GM23338 (cell line): ENCODE measurements around the gene PAPPA. TPM values are rescaled to one million over a fixed set of nuclear protein-coding genes. Genes with fewer than 3 reads are reported as not detected.

Experiments
- ATAC-seq: fragments of 200-7000 bp; cut with Tn5 transposase; 3 replicates; pipeline ENCODE4 v1.9.1; 2020
- DNase-seq: peaks from one replicate; pipeline ENCODE4 v3.0.0-alpha.2; 2015; ENCODE audit warnings: low spot score
- H2AFZ ChIP-seq: fragments of 200-600 bp; sonication (generic); 2 replicates; pipeline ENCODE4 v1.8.0; 2016; ENCODE audit warnings: antibody characterized with exemption, mild to moderate bottlenecking, moderate library complexity
- H3F3A ChIP-seq: fragments of 200-600 bp; sonication (generic); replicated peaks from 2 replicates; pipeline ENCODE4 v1.8.0; 2017; ENCODE audit warnings: antibody characterized with exemption, mixed run types, low read depth
- H3K27ac ChIP-seq: fragments of 200-600 bp; sonication (generic); 2 replicates; pipeline ENCODE4 v1.6.1; 2016; ENCODE audit warnings: low read depth
- H3K27me3 ChIP-seq: fragments of 200-600 bp; sonication (generic); 2 replicates; pipeline ENCODE4 v1.8.0; 2016; ENCODE audit warnings: mild to moderate bottlenecking, mixed run types, moderate library complexity; ENCODE audit not compliant: insufficient read depth
- H3K36me3 ChIP-seq: fragments of 200-600 bp; sonication (generic); 2 replicates; pipeline ENCODE4 v1.8.0; 2016; ENCODE audit warnings: mild to moderate bottlenecking; ENCODE audit not compliant: insufficient read depth
- H3K4me1 ChIP-seq: fragments of 200-600 bp; sonication (generic); 2 replicates; pipeline ENCODE4 v1.8.0; 2016; ENCODE audit warnings: mild to moderate bottlenecking, moderate library complexity; ENCODE audit not compliant: insufficient read depth
- H3K4me2 ChIP-seq: fragments of 200-600 bp; sonication (generic); 2 replicates; pipeline ENCODE4 v1.7.1; 2017; ENCODE audit warnings: mixed run types
- H3K4me3 ChIP-seq: fragments of 200-600 bp; sonication (generic); 2 replicates; pipeline ENCODE4 v1.6.1; 2016; ENCODE audit warnings: mixed run types
- H3K79me2 ChIP-seq: fragments of 200-600 bp; sonication (generic); replicated peaks from 2 replicates; pipeline ENCODE4 v1.8.0; 2017; ENCODE audit warnings: mild to moderate bottlenecking; ENCODE audit not compliant: insufficient read depth
- H3K9me2 ChIP-seq: fragments of 200-600 bp; sonication (generic); 2 replicates; pipeline ENCODE4 v1.8.0; 2017; ENCODE audit not compliant: insufficient read depth
- H4K20me1 ChIP-seq: fragments of 200-600 bp; sonication (generic); replicated peaks from 2 replicates; pipeline ENCODE4 v1.8.0; 2017; ENCODE audit warnings: mild to moderate bottlenecking; ENCODE audit not compliant: insufficient read depth
- H3K27ac Mint-ChIP-seq: 2 replicates; pipeline ENCODE4 v1.8.0; 2020; ENCODE audit warnings: inconsistent platforms, mild to moderate bottlenecking, moderate library complexity, mixed read lengths
- H3K27me3 Mint-ChIP-seq: 3 replicates; pipeline ENCODE4 v1.8.0; 2022; ENCODE audit warnings: low read depth, mild to moderate bottlenecking, moderate library complexity, mixed read lengths, inconsistent platforms; ENCODE audit not compliant: insufficient read depth, poor library complexity
- H3K36me3 Mint-ChIP-seq: 3 replicates; pipeline ENCODE4 v1.8.0; 2021; ENCODE audit warnings: low read depth, mild to moderate bottlenecking, inconsistent platforms, moderate library complexity, mixed read lengths
- H3K4me1 Mint-ChIP-seq: 3 replicates; pipeline ENCODE4 v1.8.0; 2020; ENCODE audit warnings: mild to moderate bottlenecking, inconsistent platforms, mixed read lengths
- H3K4me3 Mint-ChIP-seq: 3 replicates; pipeline ENCODE4 v1.8.0; 2021; ENCODE audit warnings: moderate library complexity, mild to moderate bottlenecking, inconsistent platforms, mixed read lengths
- H3K9me3 Mint-ChIP-seq: 3 replicates; pipeline ENCODE4 v1.8.0; 2020; ENCODE audit warnings: moderate library complexity, mild to moderate bottlenecking, inconsistent platforms, mixed read lengths
- CREB1 ChIP-seq: fragments of 250-450 bp; sonication (Bioruptor Pico); IDR thresholded peaks from 2 replicates; pipeline ENCODE4 v1.5.0; 2020; ENCODE audit warnings: low read depth, mild to moderate bottlenecking, moderate library complexity
- EZH2 ChIP-seq: fragments of 200-600 bp; sonication (generic); IDR thresholded peaks from one replicate; pipeline ENCODE4 v1.8.0; 2017; ENCODE audit warnings: antibody characterized with exemption, mild to moderate bottlenecking, low read depth; ENCODE audit not compliant: unreplicated experiment
- EZH2phosphoT487 ChIP-seq: fragments of 200-600 bp; sonication (generic); IDR thresholded peaks from one replicate; pipeline ENCODE4 v1.8.1; 2018; ENCODE audit warnings: antibody characterized with exemption; ENCODE audit not compliant: unreplicated experiment
- JUNB ChIP-seq: IDR thresholded peaks from one replicate; pipeline ENCODE4 v1.6.1; 2016; ENCODE audit warnings: antibody characterized with exemption; ENCODE audit not compliant: unreplicated experiment
- NANOG ChIP-seq: IDR thresholded peaks from 2 replicates; pipeline ENCODE4 v1.6.1; 2016; ENCODE audit warnings: antibody characterized with exemption, borderline replicate concordance
- POLR2AphosphoS5 ChIP-seq: IDR thresholded peaks from 2 replicates; pipeline ENCODE4 v1.6.1; 2016; ENCODE audit warnings: antibody characterized with exemption, low read depth
- STAT1 ChIP-seq: IDR thresholded peaks from one replicate; pipeline ENCODE4 v1.6.1; 2016; ENCODE audit warnings: antibody characterized with exemption; ENCODE audit not compliant: unreplicated experiment
- ZNF114 ChIP-seq: fragments of 250-450 bp; sonication (Bioruptor Pico); IDR thresholded peaks from 2 replicates; pipeline ENCODE4 v1.5.0; 2020; ENCODE audit warnings: mild to moderate bottlenecking, moderate library complexity
- ZNF331 ChIP-seq: fragments of 250-450 bp; sonication (Bioruptor Pico); IDR thresholded peaks from 2 replicates; pipeline ENCODE4 v1.5.0; 2020; ENCODE audit warnings: low read depth, mild to moderate bottlenecking, moderate library complexity
- polyA plus RNA-seq: library from polyadenylated mRNA; unstranded; fragments of >200 nt; fragmentation: Nextera tagmentation; extraction: Ambion mirVana; gene quantifications from 2 replicates; pipeline ENCODE4 v1.2.1, GENCODE V29; 2016
- total RNA-seq: library from RNA; depleted of rRNA; stranded (reverse); fragments of >200 nt; shearing (Covaris generic); gene quantifications from 2 replicates; pipeline ENCODE4 v1.2.3, GENCODE V29; 2014
- TF ChIP-seq, protein P1 (sequence below), 2 experiments: fragments of 200-600 bp in 1 of 2; sonication (generic) in 1 of 2; conservative IDR thresholded peaks; 2 replicates each; pipeline versions ENCODE4 v1.5.1 to v1.6.1; 2016 to 2017; ENCODE audit warnings: antibody characterized with exemption in 2 of 2, low read depth in 2 of 2, mild to moderate bottlenecking in 2 of 2, moderate library complexity in 1 of 2
- TF ChIP-seq, protein P2 (sequence below): fragments of 250-450 bp; sonication (Bioruptor Pico); IDR thresholded peaks from 2 replicates; pipeline ENCODE4 v1.5.0; 2020; ENCODE audit warnings: mild to moderate bottlenecking, moderate library complexity
- TF ChIP-seq, protein P3 (sequence below): IDR thresholded peaks from one replicate; pipeline ENCODE4 v1.6.1; 2018; ENCODE audit warnings: antibody characterized with exemption; ENCODE audit not compliant: unreplicated experiment
- TF ChIP-seq, protein P4 (sequence below): IDR thresholded peaks from 2 replicates; pipeline ENCODE4 v1.6.1; 2016; ENCODE audit warnings: antibody characterized with exemption

The PAPPA gene
- total and polyA plus RNA-seq, 2 experiments from 2014 or later, result 0.38 to 0.66 TPM

DNA sequence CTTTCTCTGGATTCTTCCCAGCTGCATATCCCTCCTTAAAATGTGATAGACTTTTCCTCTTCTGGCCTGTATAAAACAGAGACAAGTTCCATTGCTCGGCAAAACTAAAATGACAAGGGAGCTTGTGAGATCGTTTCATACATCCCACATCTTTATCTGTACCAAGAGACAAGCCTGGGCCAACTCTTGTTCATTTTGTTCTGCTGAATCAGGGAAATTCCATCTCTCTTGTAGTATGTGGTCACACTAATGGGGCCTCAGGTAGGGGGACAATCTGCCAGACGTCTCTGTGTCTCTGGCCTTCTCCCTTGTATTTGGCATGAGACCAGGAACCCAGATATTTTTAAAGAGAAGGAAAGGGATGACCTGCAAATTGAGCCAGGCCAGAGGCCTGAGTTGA, 18.6 kb upstream of the PAPPA start:
- H3K4me2 ChIP-seq, result no peak overlapping the region
- H4K20me1 ChIP-seq, result no peaks in the 10 kb centered on the region
- H3K36me3 ChIP-seq, result no peaks in the 10 kb centered on the region
- no peak overlapping the region for H3K4me3 ChIP-seq
- Mint-ChIP-seq H3K27me3 (peaks cover 8% of the 10 kb centered on the region), H3K4me3 (no peak overlapping the region), H3K4me1 (no peaks in the 10 kb centered on the region), H3K9me3 (peaks cover 2% of the 10 kb centered on the region; the same call in 1 of the 3 replicates), H3K36me3 (no peaks in the 10 kb centered on the region), H3K27ac (no peak overlapping the region)
- DNase-seq, result no peak
- H3K9me2 ChIP-seq, result no peaks in the 10 kb centered on the region
- no peak overlapping the region for H2AFZ ChIP-seq
- no peaks in the 10 kb centered on the region for H3K79me2 ChIP-seq
- no peak for ATAC-seq
- TF ChIP-seq NANOG (no peak), CREB1 (CRISPR knock-in tag) (no peak), ZNF331 (no peak), EZH2 (no peak), POLR2AphosphoS5 (no peak), JUNB (no peak), ZNF114 (no peak), STAT1 (no peak), EZH2phosphoT487 (no peak)
- TF ChIP-seq, protein P1, sequence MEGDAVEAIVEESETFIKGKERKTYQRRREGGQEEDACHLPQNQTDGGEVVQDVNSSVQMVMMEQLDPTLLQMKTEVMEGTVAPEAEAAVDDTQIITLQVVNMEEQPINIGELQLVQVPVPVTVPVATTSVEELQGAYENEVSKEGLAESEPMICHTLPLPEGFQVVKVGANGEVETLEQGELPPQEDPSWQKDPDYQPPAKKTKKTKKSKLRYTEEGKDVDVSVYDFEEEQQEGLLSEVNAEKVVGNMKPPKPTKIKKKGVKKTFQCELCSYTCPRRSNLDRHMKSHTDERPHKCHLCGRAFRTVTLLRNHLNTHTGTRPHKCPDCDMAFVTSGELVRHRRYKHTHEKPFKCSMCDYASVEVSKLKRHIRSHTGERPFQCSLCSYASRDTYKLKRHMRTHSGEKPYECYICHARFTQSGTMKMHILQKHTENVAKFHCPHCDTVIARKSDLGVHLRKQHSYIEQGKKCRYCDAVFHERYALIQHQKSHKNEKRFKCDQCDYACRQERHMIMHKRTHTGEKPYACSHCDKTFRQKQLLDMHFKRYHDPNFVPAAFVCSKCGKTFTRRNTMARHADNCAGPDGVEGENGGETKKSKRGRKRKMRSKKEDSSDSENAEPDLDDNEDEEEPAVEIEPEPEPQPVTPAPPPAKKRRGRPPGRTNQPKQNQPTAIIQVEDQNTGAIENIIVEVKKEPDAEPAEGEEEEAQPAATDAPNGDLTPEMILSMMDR (conservative IDR thresholded peaks at IDR 0.05; ENCODE audit: low read depth in 2 of 2), result no peak
- TF ChIP-seq, protein P2, sequence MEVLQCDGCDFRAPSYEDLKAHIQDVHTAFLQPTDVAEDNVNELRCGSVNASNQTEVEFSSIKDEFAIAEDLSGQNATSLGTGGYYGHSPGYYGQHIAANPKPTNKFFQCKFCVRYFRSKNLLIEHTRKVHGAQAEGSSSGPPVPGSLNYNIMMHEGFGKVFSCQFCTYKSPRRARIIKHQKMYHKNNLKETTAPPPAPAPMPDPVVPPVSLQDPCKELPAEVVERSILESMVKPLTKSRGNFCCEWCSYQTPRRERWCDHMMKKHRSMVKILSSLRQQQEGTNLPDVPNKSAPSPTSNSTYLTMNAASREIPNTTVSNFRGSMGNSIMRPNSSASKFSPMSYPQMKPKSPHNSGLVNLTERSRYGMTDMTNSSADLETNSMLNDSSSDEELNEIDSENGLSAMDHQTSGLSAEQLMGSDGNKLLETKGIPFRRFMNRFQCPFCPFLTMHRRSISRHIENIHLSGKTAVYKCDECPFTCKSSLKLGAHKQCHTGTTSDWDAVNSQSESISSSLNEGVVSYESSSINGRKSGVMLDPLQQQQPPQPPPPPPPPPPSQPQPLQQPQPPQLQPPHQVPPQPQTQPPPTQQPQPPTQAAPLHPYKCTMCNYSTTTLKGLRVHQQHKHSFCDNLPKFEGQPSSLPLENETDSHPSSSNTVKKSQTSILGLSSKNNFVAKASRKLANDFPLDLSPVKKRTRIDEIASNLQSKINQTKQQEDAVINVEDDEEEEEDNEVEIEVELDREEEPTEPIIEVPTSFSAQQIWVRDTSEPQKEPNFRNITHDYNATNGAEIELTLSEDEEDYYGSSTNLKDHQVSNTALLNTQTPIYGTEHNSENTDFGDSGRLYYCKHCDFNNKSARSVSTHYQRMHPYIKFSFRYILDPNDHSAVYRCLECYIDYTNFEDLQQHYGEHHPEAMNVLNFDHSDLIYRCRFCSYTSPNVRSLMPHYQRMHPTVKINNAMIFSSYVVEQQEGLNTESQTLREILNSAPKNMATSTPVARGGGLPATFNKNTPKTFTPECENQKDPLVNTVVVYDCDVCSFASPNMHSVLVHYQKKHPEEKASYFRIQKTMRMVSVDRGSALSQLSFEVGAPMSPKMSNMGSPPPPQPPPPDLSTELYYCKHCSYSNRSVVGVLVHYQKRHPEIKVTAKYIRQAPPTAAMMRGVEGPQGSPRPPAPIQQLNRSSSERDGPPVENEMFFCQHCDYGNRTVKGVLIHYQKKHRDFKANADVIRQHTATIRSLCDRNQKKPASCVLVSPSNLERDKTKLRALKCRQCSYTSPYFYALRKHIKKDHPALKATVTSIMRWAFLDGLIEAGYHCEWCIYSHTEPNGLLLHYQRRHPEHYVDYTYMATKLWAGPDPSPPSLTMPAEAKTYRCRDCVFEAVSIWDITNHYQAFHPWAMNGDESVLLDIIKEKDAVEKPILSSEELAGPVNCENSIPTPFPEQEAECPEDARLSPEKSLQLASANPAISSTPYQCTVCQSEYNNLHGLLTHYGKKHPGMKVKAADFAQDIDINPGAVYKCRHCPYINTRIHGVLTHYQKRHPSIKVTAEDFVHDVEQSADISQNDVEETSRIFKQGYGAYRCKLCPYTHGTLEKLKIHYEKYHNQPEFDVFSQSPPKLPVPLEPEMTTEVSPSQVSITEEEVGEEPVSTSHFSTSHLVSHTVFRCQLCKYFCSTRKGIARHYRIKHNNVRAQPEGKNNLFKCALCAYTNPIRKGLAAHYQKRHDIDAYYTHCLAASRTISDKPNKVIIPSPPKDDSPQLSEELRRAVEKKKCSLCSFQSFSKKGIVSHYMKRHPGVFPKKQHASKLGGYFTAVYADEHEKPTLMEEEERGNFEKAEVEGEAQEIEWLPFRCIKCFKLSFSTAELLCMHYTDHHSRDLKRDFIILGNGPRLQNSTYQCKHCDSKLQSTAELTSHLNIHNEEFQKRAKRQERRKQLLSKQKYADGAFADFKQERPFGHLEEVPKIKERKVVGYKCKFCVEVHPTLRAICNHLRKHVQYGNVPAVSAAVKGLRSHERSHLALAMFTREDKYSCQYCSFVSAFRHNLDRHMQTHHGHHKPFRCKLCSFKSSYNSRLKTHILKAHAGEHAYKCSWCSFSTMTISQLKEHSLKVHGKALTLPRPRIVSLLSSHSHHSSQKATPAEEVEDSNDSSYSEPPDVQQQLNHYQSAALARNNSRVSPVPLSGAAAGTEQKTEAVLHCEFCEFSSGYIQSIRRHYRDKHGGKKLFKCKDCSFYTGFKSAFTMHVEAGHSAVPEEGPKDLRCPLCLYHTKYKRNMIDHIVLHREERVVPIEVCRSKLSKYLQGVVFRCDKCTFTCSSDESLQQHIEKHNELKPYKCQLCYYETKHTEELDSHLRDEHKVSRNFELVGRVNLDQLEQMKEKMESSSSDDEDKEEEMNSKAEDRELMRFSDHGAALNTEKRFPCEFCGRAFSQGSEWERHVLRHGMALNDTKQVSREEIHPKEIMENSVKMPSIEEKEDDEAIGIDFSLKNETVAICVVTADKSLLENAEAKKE (CRISPR knock-in tag), result no peak
- TF ChIP-seq, protein P3, sequence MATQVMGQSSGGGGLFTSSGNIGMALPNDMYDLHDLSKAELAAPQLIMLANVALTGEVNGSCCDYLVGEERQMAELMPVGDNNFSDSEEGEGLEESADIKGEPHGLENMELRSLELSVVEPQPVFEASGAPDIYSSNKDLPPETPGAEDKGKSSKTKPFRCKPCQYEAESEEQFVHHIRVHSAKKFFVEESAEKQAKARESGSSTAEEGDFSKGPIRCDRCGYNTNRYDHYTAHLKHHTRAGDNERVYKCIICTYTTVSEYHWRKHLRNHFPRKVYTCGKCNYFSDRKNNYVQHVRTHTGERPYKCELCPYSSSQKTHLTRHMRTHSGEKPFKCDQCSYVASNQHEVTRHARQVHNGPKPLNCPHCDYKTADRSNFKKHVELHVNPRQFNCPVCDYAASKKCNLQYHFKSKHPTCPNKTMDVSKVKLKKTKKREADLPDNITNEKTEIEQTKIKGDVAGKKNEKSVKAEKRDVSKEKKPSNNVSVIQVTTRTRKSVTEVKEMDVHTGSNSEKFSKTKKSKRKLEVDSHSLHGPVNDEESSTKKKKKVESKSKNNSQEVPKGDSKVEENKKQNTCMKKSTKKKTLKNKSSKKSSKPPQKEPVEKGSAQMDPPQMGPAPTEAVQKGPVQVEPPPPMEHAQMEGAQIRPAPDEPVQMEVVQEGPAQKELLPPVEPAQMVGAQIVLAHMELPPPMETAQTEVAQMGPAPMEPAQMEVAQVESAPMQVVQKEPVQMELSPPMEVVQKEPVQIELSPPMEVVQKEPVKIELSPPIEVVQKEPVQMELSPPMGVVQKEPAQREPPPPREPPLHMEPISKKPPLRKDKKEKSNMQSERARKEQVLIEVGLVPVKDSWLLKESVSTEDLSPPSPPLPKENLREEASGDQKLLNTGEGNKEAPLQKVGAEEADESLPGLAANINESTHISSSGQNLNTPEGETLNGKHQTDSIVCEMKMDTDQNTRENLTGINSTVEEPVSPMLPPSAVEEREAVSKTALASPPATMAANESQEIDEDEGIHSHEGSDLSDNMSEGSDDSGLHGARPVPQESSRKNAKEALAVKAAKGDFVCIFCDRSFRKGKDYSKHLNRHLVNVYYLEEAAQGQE, result no peak
- TF ChIP-seq, protein P4, sequence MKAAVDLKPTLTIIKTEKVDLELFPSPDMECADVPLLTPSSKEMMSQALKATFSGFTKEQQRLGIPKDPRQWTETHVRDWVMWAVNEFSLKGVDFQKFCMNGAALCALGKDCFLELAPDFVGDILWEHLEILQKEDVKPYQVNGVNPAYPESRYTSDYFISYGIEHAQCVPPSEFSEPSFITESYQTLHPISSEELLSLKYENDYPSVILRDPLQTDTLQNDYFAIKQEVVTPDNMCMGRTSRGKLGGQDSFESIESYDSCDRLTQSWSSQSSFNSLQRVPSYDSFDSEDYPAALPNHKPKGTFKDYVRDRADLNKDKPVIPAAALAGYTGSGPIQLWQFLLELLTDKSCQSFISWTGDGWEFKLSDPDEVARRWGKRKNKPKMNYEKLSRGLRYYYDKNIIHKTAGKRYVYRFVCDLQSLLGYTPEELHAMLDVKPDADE, result no peak
- H3K27me3 ChIP-seq, result no peaks in the 10 kb centered on the region
- H3K27ac ChIP-seq, result no peak overlapping the region
- H3F3A ChIP-seq, result no peaks in the 10 kb centered on the region
- no peaks in the 10 kb centered on the region for H3K4me1 ChIP-seq
